Measurements from ENCODE around the gene MAP1LC3B2. TPM values are rescaled to one million over a fixed set of nuclear protein-coding genes. Genes with fewer than 3 reads are reported as not detected.

The MAP1LC3B2 gene
- total RNA-seq, 2 donors from 2014 or later: not detected

DNA sequence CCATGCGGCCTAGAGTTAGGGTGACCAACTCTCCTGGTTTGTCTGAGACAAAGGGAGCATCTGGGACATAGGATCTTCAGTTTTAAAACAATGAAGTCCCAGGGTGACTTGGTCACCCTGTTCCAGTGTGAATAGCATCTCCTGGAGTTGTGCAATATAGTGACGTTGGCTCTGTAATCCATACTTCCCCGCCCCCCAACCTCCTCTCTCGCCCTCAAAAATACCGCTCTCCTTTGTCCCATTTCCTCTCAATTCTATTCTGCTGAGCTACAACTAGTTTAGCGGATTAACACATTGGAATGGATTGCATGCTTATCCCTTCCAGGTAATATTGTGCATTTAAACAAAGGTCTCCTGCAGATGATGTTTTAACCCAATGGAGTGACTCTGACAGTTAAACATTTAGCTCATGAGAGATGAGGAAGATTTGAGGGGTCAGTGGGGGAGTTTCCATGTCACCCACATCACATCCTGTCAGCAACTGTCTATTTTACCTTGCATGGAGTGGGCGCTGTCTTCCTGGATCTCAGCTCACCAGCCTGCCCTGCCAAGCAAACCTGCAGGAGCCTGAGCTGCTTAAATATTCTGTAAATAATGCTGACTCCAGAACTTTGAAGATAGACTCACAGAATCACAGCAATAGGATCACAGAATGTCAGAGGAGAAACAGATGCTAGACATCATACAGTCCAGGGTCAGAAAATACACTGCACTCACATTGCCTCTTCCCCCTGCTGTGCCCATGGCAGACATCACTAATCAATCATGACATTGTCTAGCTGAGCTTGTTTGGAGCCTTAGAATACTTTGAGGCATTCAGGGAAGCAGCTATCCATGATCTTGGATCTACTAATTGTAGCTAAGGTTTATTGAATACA is 43.0 kb downstream of the MAP1LC3B2 start:
- TF ChIP-seq POLR2A (IDR thresholded peaks at IDR 0.05): no peak
- TF ChIP-seq, protein P1, sequence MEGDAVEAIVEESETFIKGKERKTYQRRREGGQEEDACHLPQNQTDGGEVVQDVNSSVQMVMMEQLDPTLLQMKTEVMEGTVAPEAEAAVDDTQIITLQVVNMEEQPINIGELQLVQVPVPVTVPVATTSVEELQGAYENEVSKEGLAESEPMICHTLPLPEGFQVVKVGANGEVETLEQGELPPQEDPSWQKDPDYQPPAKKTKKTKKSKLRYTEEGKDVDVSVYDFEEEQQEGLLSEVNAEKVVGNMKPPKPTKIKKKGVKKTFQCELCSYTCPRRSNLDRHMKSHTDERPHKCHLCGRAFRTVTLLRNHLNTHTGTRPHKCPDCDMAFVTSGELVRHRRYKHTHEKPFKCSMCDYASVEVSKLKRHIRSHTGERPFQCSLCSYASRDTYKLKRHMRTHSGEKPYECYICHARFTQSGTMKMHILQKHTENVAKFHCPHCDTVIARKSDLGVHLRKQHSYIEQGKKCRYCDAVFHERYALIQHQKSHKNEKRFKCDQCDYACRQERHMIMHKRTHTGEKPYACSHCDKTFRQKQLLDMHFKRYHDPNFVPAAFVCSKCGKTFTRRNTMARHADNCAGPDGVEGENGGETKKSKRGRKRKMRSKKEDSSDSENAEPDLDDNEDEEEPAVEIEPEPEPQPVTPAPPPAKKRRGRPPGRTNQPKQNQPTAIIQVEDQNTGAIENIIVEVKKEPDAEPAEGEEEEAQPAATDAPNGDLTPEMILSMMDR (IDR thresholded peaks at IDR 0.05): no peak
- Histone ChIP-seq H3K4me3 (no peak overlapping the region), H3K36me3 (replicated peaks in 1 of 2; ENCODE audit: insufficient read depth in 1 of 2, low read depth in 2 of 2) (no peaks in the 10 kb centered on the region), H3K4me1 (peaks cover 22% of the 10 kb centered on the region), H3K9me3 (no peaks in the 10 kb centered on the region), H3K27me3 (no peaks in the 10 kb centered on the region), H3K27ac (no peak overlapping the region)
- DNase-seq: no peak
- intact Hi-C loops (cut with DNase I): no loop called here
- no peak for ATAC-seq
- WGBS, 2 donors: 77 to 88% methylated on average over 7 of the region's 7 CpGs

DNA sequence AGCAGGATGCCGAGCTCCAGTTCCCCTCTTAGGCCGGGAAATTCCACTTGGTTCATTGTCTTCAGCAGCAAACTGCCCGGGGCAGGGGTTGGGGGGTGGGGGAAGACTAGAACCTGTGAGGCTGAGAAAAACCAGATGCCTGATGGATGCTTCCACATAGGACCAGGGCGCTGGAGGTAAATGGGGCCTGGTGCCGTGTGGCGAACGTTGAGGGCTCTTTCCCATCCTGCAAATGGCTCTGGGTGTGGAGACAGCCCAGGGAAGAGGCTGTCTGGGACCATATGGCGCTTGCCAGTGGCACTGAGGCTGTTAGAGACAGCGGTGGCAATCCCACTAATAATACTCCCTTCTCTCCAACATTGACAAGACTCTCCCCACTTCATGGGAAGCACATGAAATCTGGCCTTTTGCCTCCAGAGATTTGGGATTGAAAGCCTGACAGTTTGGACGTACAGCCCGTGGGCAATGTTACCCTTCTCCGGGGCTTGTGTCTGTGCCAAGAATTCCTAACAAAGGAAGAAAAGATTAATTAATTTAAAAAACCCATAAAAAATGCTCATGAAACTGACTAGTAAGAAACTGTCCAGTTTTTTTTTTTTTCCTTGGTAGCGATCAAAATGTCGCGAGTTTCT is 44.5 kb downstream of the MAP1LC3B2 start:
- H3K4me1 ChIP-seq: peaks cover 13% of the 10 kb centered on the region
- ATAC-seq: no peak
- intact Hi-C loops (cut with DNase I): no loop called here
- TF ChIP-seq, protein P1 (IDR thresholded peaks at IDR 0.05): no peak
- TF ChIP-seq POLR2A (IDR thresholded peaks at IDR 0.05): no peak
- H3K36me3 ChIP-seq (replicated peaks in 1 of 2; ENCODE audit: insufficient read depth in 1 of 2, low read depth in 2 of 2): no peaks in the 10 kb centered on the region
- no peaks in the 10 kb centered on the region for H3K27me3 ChIP-seq
- no peaks in the 10 kb centered on the region for H3K9me3 ChIP-seq
- H3K27ac ChIP-seq: no peak overlapping the region
- H3K4me3 ChIP-seq: no peak overlapping the region
- DNase-seq: no peak
- WGBS, 2 donors: 85 to 86% methylated on average over 15 of the region's 15 CpGs

DNA sequence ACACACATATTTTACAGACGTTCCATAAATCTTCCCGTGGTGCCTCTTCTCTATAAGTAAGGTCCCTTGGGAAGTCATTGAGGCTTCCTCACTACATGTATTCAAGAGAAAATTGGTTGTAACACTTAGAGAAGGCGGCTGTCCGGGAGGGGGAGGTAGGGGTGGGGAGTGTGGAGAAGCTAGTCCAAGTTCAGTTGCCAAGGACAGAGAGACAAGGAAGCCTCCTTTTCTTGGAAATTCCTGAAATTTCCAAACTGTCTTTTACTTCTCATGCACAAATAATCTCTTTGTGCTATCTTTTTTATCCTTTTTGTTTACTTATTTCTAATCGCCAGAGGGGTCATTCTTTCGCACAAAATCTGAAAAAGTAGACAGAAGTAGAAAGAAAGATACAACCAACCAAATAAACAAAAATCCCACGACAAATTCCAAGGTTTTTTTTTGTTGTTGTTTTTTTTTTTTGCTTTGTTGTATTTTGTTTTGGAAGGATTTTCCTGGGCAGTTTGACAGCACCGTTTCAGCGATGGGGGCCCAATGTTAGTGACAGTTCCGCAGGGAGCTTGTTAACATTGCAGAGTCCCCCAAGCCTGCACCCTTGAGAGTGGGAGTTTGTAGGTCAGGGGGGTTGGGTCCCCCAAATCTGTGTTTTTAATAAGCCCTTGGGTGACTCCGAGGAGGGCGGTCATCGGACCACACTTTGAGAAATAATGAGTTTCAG is 45.2 kb downstream of the MAP1LC3B2 start:
- H3K36me3 ChIP-seq (replicated peaks in 1 of 2; ENCODE audit: insufficient read depth in 1 of 2, low read depth in 2 of 2): no peaks in the 10 kb centered on the region
- no peak overlapping the region for H3K4me3 ChIP-seq
- WGBS, 2 donors: 64 to 70% methylated on average over 13 of the region's 13 CpGs
- ATAC-seq (no peak), DNase-seq (no peak)
- H3K4me1 ChIP-seq: peaks cover 6% of the 10 kb centered on the region
- H3K27ac ChIP-seq: no peak overlapping the region
- intact Hi-C loops (cut with DNase I): no loop called here
- TF ChIP-seq POLR2A (IDR thresholded peaks at IDR 0.05): no peak
- TF ChIP-seq, protein P1 (IDR thresholded peaks at IDR 0.05): no peak
- H3K27me3 ChIP-seq: no peaks in the 10 kb centered on the region
- no peaks in the 10 kb centered on the region for H3K9me3 ChIP-seq

DNA sequence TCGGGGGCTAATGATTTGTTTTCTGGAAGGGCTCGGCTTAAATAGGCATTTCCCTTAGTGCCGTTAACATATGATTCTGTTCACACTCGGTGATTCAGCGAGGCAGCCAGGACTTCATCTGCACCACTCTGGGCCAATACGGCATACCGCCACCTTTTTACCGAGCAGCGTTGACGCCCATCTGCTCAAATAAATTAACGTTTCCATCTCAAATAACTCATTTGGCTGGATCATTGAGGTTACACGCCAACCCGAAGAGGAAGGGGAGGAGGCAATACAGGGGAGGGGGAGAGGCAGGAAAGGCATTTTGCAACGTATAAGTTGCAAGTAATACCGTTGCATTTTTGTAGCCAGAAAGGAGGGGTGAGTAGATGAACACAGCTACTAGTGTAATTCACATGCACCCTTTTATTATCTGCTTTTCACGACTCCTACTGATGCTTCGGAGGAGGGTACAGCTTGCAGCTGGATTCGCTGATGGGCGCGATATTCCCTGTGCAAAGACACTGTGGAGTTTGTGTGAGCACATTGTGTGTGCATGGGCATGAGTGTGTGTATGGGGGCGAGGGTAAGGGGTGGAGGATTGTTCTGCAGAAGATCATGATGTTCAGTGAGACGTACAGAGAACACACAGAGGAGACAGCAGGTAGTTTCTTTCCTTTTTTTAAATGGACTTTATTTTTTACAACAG is 45.9 kb downstream of the MAP1LC3B2 start:
- TF ChIP-seq, protein P1 (IDR thresholded peaks at IDR 0.05): no peak
- no peak for TF ChIP-seq POLR2A (IDR thresholded peaks at IDR 0.05)
- Histone ChIP-seq H3K27ac (no peak overlapping the region), H3K9me3 (no peaks in the 10 kb centered on the region), H3K27me3 (no peaks in the 10 kb centered on the region), H3K4me3 (no peak overlapping the region), H3K4me1 (peaks cover under 1% of the 10 kb centered on the region), H3K36me3 (replicated peaks in 1 of 2; ENCODE audit: insufficient read depth in 1 of 2, low read depth in 2 of 2) (no peaks in the 10 kb centered on the region)
- DNase-seq (no peak), ATAC-seq (no peak)
- 79 to 83% methylated on average over 22 of the region's 22 CpGs for WGBS, 2 donors
- intact Hi-C loops (cut with DNase I): no loop called here
